ENCODE measurements around the gene KCNQ1OT1.

Gene KCNQ1OT1

DNA sequence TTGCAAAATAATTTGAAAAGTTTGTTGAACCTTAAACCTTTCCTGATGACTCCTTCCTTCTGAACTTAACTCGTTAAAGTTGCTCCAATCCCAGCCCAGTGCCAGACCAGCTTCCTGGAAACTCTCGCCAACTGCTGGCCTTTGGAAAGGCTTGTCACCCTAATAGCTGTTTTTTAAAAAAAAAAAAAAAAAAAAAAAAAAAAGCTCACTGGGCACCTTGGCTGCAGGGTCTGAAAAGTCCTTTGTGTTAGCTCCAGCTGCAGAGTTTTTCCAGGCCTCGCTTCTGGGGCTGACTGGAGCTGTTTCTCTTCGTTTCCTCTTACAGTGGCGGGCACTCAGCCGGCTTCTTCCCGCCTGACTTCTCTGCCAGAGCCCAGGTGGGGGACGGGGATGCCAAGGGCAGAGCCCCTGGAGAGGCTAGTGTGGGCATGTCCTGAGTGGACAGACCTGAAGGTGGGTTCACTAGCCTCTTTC, 25.1 kb downstream of the KCNQ1OT1 start:
- POLR2A ChIA-PET: interaction anchor here (0.6 kb wide), 1 partner anchor 65 kb away, joined by 5 read pairs; no protein-coding TSS in a partner anchor
- CTCF ChIA-PET: interaction anchor here (1.0 kb wide), 1 partner anchor 13 kb away, joined by 3 read pairs; no protein-coding TSS in a partner anchor
- H3K4me1 ChIP-seq (ENCODE audit: control insufficient read depth, insufficient read depth, low read length): 0 out of 2 replicates have a peak, but pooled peaks cover 4% of the 10 kb centered on the region

DNA sequence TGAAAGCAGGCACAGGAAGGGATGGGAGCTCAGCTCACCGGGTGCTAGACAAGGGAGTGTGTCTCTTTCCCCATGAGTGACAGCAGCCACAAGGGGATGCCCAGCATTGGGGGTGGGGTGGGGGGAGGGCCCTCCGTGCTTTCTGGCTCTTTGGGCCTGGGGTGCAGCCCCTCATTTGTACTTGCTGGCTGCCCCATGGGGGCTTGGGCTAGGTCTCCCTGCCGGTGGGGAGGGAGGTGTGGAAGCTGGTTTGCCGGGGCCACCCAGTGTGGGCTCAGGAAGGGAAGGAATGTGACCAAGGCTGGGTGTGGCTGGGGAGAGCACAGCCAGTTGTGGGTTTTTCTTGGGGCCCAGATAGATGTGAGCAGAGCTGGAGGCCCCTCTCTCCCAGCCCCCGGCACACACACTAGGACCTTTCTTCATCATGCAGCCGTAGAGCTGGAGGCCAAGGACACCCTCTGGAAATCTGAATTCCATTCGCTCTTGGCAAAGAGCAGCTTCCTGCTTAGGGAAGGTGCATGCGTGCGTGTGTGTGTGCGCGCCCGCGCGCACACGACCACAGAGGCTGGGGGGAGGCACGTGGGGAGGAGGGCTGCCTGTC, 25.8 kb downstream of the KCNQ1OT1 start:
- no peaks in the 10 kb centered on the region for H3K9me3 ChIP-seq (ENCODE audit: control insufficient read depth, insufficient read depth, low read depth, low read length)
- H3K36me3 ChIP-seq (ENCODE audit: control insufficient read depth in 2 of 2, insufficient read depth in 1 of 2, low read length in 2 of 2): peaks cover 0 to 41% of the 10 kb centered on the region in 2 experiments; a peak in 1 of 3 replicates
- H3K27ac ChIP-seq (ENCODE audit: extremely low read depth, low read depth, low read length): no peak overlapping the region
- no peak overlapping the region for H3K4me3 ChIP-seq (ENCODE audit: low read depth, low read length)
- H3K4me1 ChIP-seq (ENCODE audit: control insufficient read depth, insufficient read depth, low read length): 0 out of 2 replicates have a peak, but pooled peaks cover 4% of the 10 kb centered on the region
- POLR2A ChIA-PET: interaction anchor here (0.6 kb wide), 1 partner anchor 65 kb away, joined by 5 read pairs; no protein-coding TSS in a partner anchor
- CTCF ChIA-PET: no interaction called here
- TF ChIP-seq ZNF121 (tag by site-specific recombination; IDR thresholded peaks at IDR 0.05) (no peak), ZFHX2 (tag by site-specific recombination; conservative IDR thresholded peaks at IDR 0.05) (no peak), TRIM28 (IDR thresholded peaks at IDR 0.05; ENCODE audit: borderline replicate concordance, low read length) (no peak), ZNF311 (tag by site-specific recombination; IDR thresholded peaks at IDR 0.05; ENCODE audit: borderline replicate concordance) (no peak)

More for the DNA sequence above, 25.1 kb downstream of the KCNQ1OT1 start:
- Histone ChIP-seq H3K27ac (ENCODE audit: extremely low read depth, low read depth, low read length) (no peak overlapping the region), H3K9me3 (ENCODE audit: control insufficient read depth, insufficient read depth, low read depth, low read length) (no peaks in the 10 kb centered on the region), H3K36me3 (ENCODE audit: control insufficient read depth in 2 of 2, insufficient read depth in 1 of 2, low read length in 2 of 2) (peaks cover 0 to 34% of the 10 kb centered on the region in 2 experiments; a peak in 1 of 3 replicates), H3K4me3 (ENCODE audit: low read depth, low read length) (no peak overlapping the region)
- TF ChIP-seq BCL11A (tag by site-specific recombination; IDR thresholded peaks at IDR 0.05; ENCODE audit: low read depth) (no peak), ZBTB11 (tag by site-specific recombination; conservative IDR thresholded peaks at IDR 0.05; ENCODE audit: low read depth) (no peak), ZNF830 (tag by site-specific recombination; IDR thresholded peaks at IDR 0.05; ENCODE audit: low read depth) (no peak)

DNA sequence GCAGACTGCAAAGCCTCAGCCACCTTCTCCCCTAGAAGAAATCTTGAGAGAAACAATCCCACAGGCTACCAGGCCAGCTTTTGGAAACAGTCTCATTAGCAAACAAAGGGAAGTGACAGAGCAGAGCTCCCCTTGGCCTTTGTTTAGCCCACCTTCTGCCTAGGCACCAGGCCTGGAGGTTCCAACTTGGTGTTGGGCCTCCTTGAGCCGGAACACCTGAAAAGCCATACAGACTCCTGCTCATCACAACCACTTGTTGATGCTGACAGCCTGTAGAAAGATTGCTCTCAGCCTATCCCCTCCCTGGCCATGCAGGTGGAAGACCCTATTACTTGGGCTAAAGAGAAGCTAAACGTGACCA, 26.6 kb downstream of the KCNQ1OT1 start:
- Histone ChIP-seq H3K4me1 (ENCODE audit: control insufficient read depth, insufficient read depth, low read length) (no peaks in the 10 kb centered on the region), H3K4me3 (ENCODE audit: low read depth, low read length) (no peak overlapping the region), H3K27ac (ENCODE audit: extremely low read depth, low read depth, low read length) (no peak overlapping the region), H3K36me3 (ENCODE audit: control insufficient read depth in 2 of 2, insufficient read depth in 1 of 2, low read length in 2 of 2) (peaks cover 0 to 48% of the 10 kb centered on the region in 2 experiments; a peak in 1 of 3 replicates), H3K9me3 (ENCODE audit: control insufficient read depth, insufficient read depth, low read depth, low read length) (no peaks in the 10 kb centered on the region)
- no peak for TF ChIP-seq GLIS2 (tag by site-specific recombination; IDR thresholded peaks at IDR 0.05)
- TF ChIP-seq SCRT2 (tag by site-specific recombination; IDR thresholded peaks at IDR 0.05): peak; percentile 53
- CTCF ChIA-PET: interaction anchor here (0.6 kb wide), 1 partner anchor 36 kb away, joined by 3 read pairs; no protein-coding TSS in a partner anchor
- POLR2A ChIA-PET: no interaction called here

DNA sequence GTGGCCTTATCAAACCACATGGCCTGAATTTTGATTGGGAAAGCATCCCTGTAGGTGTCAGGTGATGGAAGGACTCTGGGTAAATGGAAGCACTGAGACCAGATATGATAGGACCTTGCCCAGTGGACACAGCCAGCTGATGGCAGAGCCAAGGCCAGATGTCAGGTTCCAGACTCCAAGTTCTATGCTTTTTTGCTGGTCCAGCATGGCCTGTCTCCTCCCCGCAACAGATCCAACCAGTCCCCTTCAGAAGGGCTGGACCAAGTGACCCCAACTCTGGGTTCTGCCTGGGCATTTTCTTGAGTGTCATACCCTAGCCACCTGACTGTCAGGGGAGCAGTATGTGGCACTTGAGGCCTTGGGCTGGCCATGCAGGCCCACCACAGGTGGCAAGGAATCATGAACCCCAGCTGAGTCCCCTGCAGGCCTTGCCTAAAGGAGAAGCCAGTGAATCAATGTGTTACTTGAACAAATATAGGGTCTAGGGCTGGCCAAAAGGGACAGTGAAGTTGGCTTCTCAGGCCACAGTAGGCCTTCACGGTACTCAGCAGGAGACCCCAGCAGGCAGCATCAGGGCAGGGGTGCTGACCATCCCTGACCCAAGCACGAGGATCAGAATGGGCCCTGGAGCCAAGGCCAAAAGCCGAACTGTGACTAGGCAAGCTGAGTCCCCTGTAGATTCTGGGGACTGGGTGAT, 27.1 kb downstream of the KCNQ1OT1 start:
- POLR2A ChIA-PET: no interaction called here
- no peaks in the 10 kb centered on the region for H3K4me1 ChIP-seq (ENCODE audit: control insufficient read depth, insufficient read depth, low read length)
- H3K27ac ChIP-seq (ENCODE audit: extremely low read depth, low read depth, low read length): no peak overlapping the region
- CTCF ChIA-PET: interaction anchor here (0.6 to 0.7 kb wide), 2 partner anchors 37 to 220 kb away, joined by 3 read pairs; no protein-coding TSS in a partner anchor
- H3K9me3 ChIP-seq (ENCODE audit: control insufficient read depth, insufficient read depth, low read depth, low read length): no peaks in the 10 kb centered on the region
- H3K36me3 ChIP-seq (ENCODE audit: control insufficient read depth in 2 of 2, insufficient read depth in 1 of 2, low read length in 2 of 2): peaks cover 0 to 53% of the 10 kb centered on the region in 2 experiments; a peak in 1 of 3 replicates
- no peak overlapping the region for H3K4me3 ChIP-seq (ENCODE audit: low read depth, low read length)
- TF ChIP-seq ZNF398 (tag by site-specific recombination; IDR thresholded peaks at IDR 0.05) (no peak), ZNF664 (tag by site-specific recombination; IDR thresholded peaks at IDR 0.05) (no peak), ZIC2 (tag by site-specific recombination; IDR thresholded peaks at IDR 0.05) (peak; percentile 28), ZNF843 (tag by site-specific recombination; IDR thresholded peaks at IDR 0.05) (no peak), KLF7 (tag by site-specific recombination; IDR thresholded peaks at IDR 0.05; ENCODE audit: borderline replicate concordance) (no peak), ZXDB (tag by site-specific recombination; IDR thresholded peaks at IDR 0.05) (no peak), ELK4 (IDR thresholded peaks at IDR 0.05; ENCODE audit: borderline replicate concordance, low read depth, low read length) (no peak), HOXA7 (CRISPR knock-in tag; IDR thresholded peaks at IDR 0.05; ENCODE audit: borderline replicate concordance) (no peak)

All from HEK293 (cell line).